Fibroblast of lung (primary cell): ENCODE data around the gene TMEM248. TPM values are rescaled to one million over a fixed set of nuclear protein-coding genes. Genes with fewer than 3 reads are reported as not detected.

Source experiments
- DNase-seq, 2 donors: peaks; one replicate each; pipeline versions ENCODE4 v3.0.0 to v3.0.0-alpha.2; 2010; ENCODE audit warnings: low read depth in 2 of 2
- H2AFZ ChIP-seq: 2 replicates; pipeline ENCODE4 v1.5.1; 2012; ENCODE audit warnings: low read length, control low read depth, inconsistent platforms
- H3K27ac ChIP-seq: 2 replicates; pipeline ENCODE4 v1.5.1; 2011; ENCODE audit warnings: low read length, control low read depth; ENCODE audit not compliant: insufficient read depth
- H3K27me3 ChIP-seq: 2 replicates; pipeline ENCODE4 v1.5.1; 2011; ENCODE audit warnings: mild to moderate bottlenecking, low read length; ENCODE audit not compliant: control insufficient read depth, insufficient read depth
- H3K36me3 ChIP-seq: 2 replicates; pipeline ENCODE4 v1.5.1; 2011; ENCODE audit warnings: low read length; ENCODE audit not compliant: control insufficient read depth, insufficient read depth
- H3K4me1 ChIP-seq: 2 replicates; pipeline ENCODE4 v1.5.1; 2011; ENCODE audit warnings: low read length; ENCODE audit not compliant: control insufficient read depth, insufficient read depth; ENCODE audit errors: extremely low read depth
- H3K4me2 ChIP-seq: 2 replicates; pipeline ENCODE4 v1.5.1; 2011; ENCODE audit warnings: low read length, control low read depth; ENCODE audit not compliant: insufficient read depth; ENCODE audit errors: extremely low read depth
- H3K4me3 ChIP-seq, 4 experiments: fragments of 200-600 bp in 1 of 4; sonication (generic) in 1 of 4; replicated peaks in 1 of 4; 2 replicates each; pipeline ENCODE4 v1.5.1; 2011 to 2016; ENCODE audit warnings: low read length in 4 of 4, low read depth in 3 of 4, mild to moderate bottlenecking in 3 of 4, control low read depth in 2 of 4, inconsistent platforms in 1 of 4, mixed read lengths in 1 of 4; ENCODE audit not compliant: insufficient read depth in 1 of 4; ENCODE audit errors: control extremely low read depth in 1 of 4
- H3K79me2 ChIP-seq: 2 replicates; pipeline ENCODE4 v1.5.1; 2012; ENCODE audit warnings: mild to moderate bottlenecking, low read length, inconsistent platforms; ENCODE audit not compliant: control insufficient read depth, insufficient read depth
- H3K9ac ChIP-seq: 2 replicates; pipeline ENCODE4 v1.5.1; 2011; ENCODE audit warnings: mild to moderate bottlenecking, low read length, control low read depth; ENCODE audit not compliant: insufficient read depth
- H3K9me3 ChIP-seq: 2 replicates; pipeline ENCODE4 v1.5.1; 2012; ENCODE audit warnings: low read depth, low read length; ENCODE audit not compliant: control insufficient read depth, insufficient read depth
- H4K20me1 ChIP-seq: 2 replicates; pipeline ENCODE4 v1.5.1; 2011; ENCODE audit warnings: low read length; ENCODE audit not compliant: control insufficient read depth, insufficient read depth; ENCODE audit errors: extremely low read depth
- CTCF ChIP-seq, 2 donors: IDR thresholded peaks in 1 of 2; conservative IDR thresholded peaks in 1 of 2; 1 replicate in 1 of 2; 2 replicates in 1 of 2; pipeline ENCODE4 v1.5.1; 2011 to 2012; ENCODE audit warnings: low read length in 2 of 2, control low read depth in 1 of 2, inconsistent platforms in 1 of 2, low read depth in 1 of 2, mild to moderate bottlenecking in 1 of 2
- EZH2 ChIP-seq: IDR thresholded peaks from 2 replicates; pipeline ENCODE4 v1.5.1; 2012; ENCODE audit warnings: low read length, control low read depth, mild to moderate bottlenecking; ENCODE audit errors: missing control alignments
- polyA plus RNA-seq, 2 donors: library from polyadenylated mRNA; depleted of rRNA in 1 of 2; stranded (reverse) in 1 of 2; unstranded in 1 of 2; fragments of >200 nt; gene quantifications; 2 replicates each; pipeline ENCODE4 v1.2.1, GENCODE V29; 2011 to 2012; ENCODE audit warnings: missing spikeins in 1 of 2
- total RNA-seq: library from RNA; depleted of rRNA; stranded (reverse); fragments of >200 nt; gene quantifications from 2 replicates; pipeline ENCODE4 v1.2.1, GENCODE V29; 2014

TMEM248 gene
- total and polyA plus RNA-seq, 2 donors (not counting 1 experiment from before 2014, with no cell fraction given) = 65.7 to 162 TPM

- Histone ChIP-seq H3K9ac (no peak overlapping the region), H3K27ac (no peak overlapping the region), H3K36me3 (no peaks in the 10 kb centered on the region), H3K27me3 (no peaks in the 10 kb centered on the region), H3K79me2 (peaks cover 87% of the 10 kb centered on the region), H3K4me1 (no peaks in the 10 kb centered on the region), H2AFZ (no peak overlapping the region), H3K4me2 (no peak overlapping the region), H4K20me1 (no peaks in the 10 kb centered on the region), H3K9me3 (no peaks in the 10 kb centered on the region), H3K4me3 (no peak overlapping the region)
- DNase-seq = peak; percentile 36 to 45
- no peak for TF ChIP-seq CTCF (conservative IDR thresholded peaks at IDR 0.05 in 1 of 2, IDR thresholded peaks at IDR 0.05 in 1 of 2; ENCODE audit: low read depth in 1 of 2, low read length in 2 of 2)
- TF ChIP-seq EZH2 = no peak
These were observed 9.3 kb downstream of the TMEM248 start for GRCh38 chr7:66930341-66930740.

DNA sequence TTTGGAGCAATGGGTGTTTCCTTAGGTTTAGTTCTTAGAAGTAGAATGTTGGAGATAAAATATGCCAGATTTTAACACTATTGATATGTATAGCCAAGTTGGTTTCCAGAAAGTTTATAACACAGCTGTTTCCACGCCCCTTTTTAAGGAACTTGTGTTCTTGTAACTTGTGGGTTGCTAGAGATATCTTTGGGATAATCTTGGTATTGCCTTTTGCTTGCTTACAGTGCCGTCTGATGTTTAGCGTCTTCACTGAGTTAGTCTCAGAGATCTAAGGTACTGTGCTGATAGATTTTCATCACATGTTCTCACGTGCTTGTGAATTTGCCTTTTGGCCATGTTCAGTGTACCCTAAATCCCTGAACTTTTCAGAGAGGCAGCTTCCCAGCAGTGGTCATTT, 12.4 kb downstream of the TMEM248 start:
- no peak overlapping the region for H3K4me3 ChIP-seq
- H3K9me3 ChIP-seq = no peaks in the 10 kb centered on the region
- peaks cover 83% of the 10 kb centered on the region for H3K79me2 ChIP-seq
- TF ChIP-seq EZH2 (no peak), CTCF (conservative IDR thresholded peaks at IDR 0.05 in 1 of 2, IDR thresholded peaks at IDR 0.05 in 1 of 2; ENCODE audit: low read depth in 1 of 2, low read length in 2 of 2) (no peak)
- H3K4me2 ChIP-seq = no peak overlapping the region
- no peaks in the 10 kb centered on the region for H3K27me3 ChIP-seq
- no peak overlapping the region for H3K27ac ChIP-seq
- no peaks in the 10 kb centered on the region for H3K4me1 ChIP-seq
- H3K9ac ChIP-seq = no peak overlapping the region
- no peaks in the 10 kb centered on the region for H4K20me1 ChIP-seq
- H3K36me3 ChIP-seq = no peaks in the 10 kb centered on the region
- H2AFZ ChIP-seq = no peak overlapping the region
- DNase-seq = no peak

- H3K4me3 ChIP-seq = no peak overlapping the region
- no peaks in the 10 kb centered on the region for H4K20me1 ChIP-seq
- no peaks in the 10 kb centered on the region for H3K27me3 ChIP-seq
- peaks cover 64% of the 10 kb centered on the region for H3K79me2 ChIP-seq
- no peak overlapping the region for H2AFZ ChIP-seq
- no peaks in the 10 kb centered on the region for H3K9me3 ChIP-seq
- H3K4me2 ChIP-seq = no peak overlapping the region
- no peak for DNase-seq
- no peak overlapping the region for H3K9ac ChIP-seq
- H3K27ac ChIP-seq = no peak overlapping the region
- TF ChIP-seq CTCF (conservative IDR thresholded peaks at IDR 0.05 in 1 of 2, IDR thresholded peaks at IDR 0.05 in 1 of 2; ENCODE audit: low read depth in 1 of 2, low read length in 2 of 2) (no peak), EZH2 (no peak)
- H3K36me3 ChIP-seq = no peaks in the 10 kb centered on the region
- no peaks in the 10 kb centered on the region for H3K4me1 ChIP-seq
These were observed 16.9 kb downstream of the TMEM248 start for GRCh38 chr7:66937940-66938339.
